ENCODE results near the gene KIAA1958.

KIAA1958 gene

DNA sequence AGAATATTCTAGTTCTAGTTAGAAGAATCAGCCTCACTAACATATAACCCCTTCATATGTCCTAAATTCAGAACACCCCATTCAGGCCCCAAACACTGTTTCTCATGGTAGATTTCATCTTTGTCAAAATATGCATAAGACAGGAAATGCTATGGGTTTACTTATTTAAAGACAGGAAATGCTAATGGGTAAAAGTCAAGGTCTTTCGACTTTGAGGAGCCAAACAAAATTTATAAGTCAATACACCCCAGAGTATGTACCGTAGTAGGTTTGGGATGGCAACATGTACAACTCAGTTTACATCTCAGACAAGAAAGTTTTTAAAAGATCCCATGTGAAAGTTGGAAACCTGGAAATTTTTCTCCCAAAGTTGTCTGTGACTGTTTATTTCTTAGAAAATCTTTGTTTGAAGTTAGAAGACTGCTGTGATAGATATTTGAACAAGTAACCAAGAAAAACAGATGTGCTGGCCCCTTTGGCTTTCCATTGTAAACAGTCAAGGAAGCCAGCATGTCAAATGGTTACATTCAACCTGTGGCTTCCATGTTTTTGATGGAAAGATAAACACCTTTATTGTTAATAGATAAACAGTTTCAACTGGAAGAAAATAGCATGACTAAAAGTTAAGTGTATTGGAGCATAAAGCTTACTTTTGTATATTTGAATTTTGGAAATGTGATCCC lies 129.1 kb downstream of the KIAA1958 start:
- Histone ChIP-seq H3K27ac (ENCODE audit: low read depth, low read length) (no peak overlapping the region), H3K4me1 (ENCODE audit: control insufficient read depth in 1 of 2, insufficient read depth in 2 of 2, low read length in 2 of 2) (no peaks in the 10 kb centered on the region), H3K9me3 (ENCODE audit: control insufficient read depth in 1 of 2, low read length in 2 of 2) (no peaks in the 10 kb centered on the region), H3K36me3 (ENCODE audit: control insufficient read depth in 1 of 2, insufficient read depth in 2 of 2, low read length in 2 of 2) (peaks cover 0 to 8% of the 10 kb centered on the region in 2 donors), H3K9ac (ENCODE audit: low read depth in 1 of 2, low read length in 2 of 2) (no peak overlapping the region), H3K27me3 (ENCODE audit: control insufficient read depth in 1 of 2, insufficient read depth in 2 of 2, low read length in 2 of 2) (no peaks in the 10 kb centered on the region), H3K4me3 (ENCODE audit: low read depth in 1 of 2, low read length in 2 of 2) (no peak overlapping the region)

- Histone ChIP-seq H3K27ac (ENCODE audit: low read depth, low read length) (no peak overlapping the region), H3K4me1 (ENCODE audit: control insufficient read depth in 1 of 2, insufficient read depth in 2 of 2, low read length in 2 of 2) (no peaks in the 10 kb centered on the region), H3K9ac (ENCODE audit: low read depth in 1 of 2, low read length in 2 of 2) (no peak overlapping the region), H3K27me3 (ENCODE audit: control insufficient read depth in 1 of 2, insufficient read depth in 2 of 2, low read length in 2 of 2) (no peaks in the 10 kb centered on the region), H3K9me3 (ENCODE audit: control insufficient read depth in 1 of 2, low read length in 2 of 2) (no peaks in the 10 kb centered on the region), H3K36me3 (ENCODE audit: control insufficient read depth in 1 of 2, insufficient read depth in 2 of 2, low read length in 2 of 2) (peaks cover 0 to 8% of the 10 kb centered on the region in 2 donors), H3K4me3 (ENCODE audit: low read depth in 1 of 2, low read length in 2 of 2) (no peak overlapping the region)
Observed at GRCh38 chr9:112617371-112617770, 130.7 kb downstream of the KIAA1958 start.

DNA sequence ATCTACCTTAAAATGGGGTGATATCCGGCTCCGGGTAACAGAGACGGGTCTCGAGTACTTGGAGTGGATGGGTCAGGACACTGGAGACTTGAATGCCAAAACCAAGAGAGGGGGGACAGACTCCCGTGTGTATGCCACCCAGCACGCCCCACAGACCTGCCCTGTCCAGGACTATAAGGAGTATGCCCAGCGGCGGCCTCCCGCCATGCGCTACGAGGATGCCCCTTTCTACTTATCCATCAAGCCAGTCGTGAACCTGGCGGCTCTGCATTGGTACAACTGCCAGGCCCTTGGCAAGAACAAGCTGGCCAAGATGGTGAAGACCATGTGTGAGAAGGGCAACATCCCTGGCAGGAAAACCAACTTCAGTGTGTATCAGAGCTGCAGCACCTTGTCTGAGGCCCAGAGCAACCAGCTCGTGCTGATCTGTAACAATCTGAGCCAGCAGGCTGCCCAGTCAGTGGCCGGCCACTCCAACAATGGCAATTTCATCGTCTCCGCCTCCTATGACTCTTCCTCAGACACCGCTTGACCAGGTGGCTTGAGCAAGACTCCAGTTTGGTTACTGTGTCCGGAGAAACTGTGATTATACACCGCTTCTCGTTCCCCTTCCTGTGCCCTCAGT lies 131.9 kb downstream of the KIAA1958 start:
- no peaks in the 10 kb centered on the region for H3K9me3 ChIP-seq (ENCODE audit: control insufficient read depth in 1 of 2, low read length in 2 of 2)
- no peak overlapping the region for H3K4me3 ChIP-seq (ENCODE audit: low read depth in 1 of 2, low read length in 2 of 2)
- peaks cover 0 to 8% of the 10 kb centered on the region in 2 donors for H3K36me3 ChIP-seq (ENCODE audit: control insufficient read depth in 1 of 2, insufficient read depth in 2 of 2, low read length in 2 of 2)
- H3K27me3 ChIP-seq (ENCODE audit: control insufficient read depth in 1 of 2, insufficient read depth in 2 of 2, low read length in 2 of 2), result no peaks in the 10 kb centered on the region
- no peak overlapping the region for H3K27ac ChIP-seq (ENCODE audit: low read depth, low read length)
- H3K4me1 ChIP-seq (ENCODE audit: control insufficient read depth in 1 of 2, insufficient read depth in 2 of 2, low read length in 2 of 2), result no peaks in the 10 kb centered on the region
- H3K9ac ChIP-seq (ENCODE audit: low read depth in 1 of 2, low read length in 2 of 2), result no peak overlapping the region

DNA sequence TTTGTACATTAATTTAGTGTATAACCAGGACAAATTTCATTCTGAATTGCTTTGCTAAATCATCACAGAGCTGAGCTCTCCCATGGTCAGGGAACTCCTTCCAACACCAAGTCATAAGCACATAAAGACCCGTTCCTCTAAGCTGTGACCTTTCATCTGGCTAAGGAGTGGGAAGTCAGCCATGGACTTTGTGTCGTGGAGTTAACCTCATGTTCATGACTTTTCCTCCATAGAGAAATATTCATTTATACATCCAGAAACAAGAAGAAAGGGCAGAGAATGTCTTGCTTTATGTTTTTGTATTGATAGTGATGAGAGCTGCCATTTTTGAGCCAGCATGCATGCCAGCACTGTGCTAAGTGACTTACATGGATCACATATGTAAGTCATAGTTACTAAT lies 133.8 kb downstream of the KIAA1958 start:
- Histone ChIP-seq H3K4me3 (ENCODE audit: low read depth in 1 of 2, low read length in 2 of 2) (no peak overlapping the region), H3K9ac (ENCODE audit: low read depth in 1 of 2, low read length in 2 of 2) (no peak overlapping the region), H3K4me1 (ENCODE audit: control insufficient read depth in 1 of 2, insufficient read depth in 2 of 2, low read length in 2 of 2) (no peaks in the 10 kb centered on the region), H3K27ac (ENCODE audit: low read depth, low read length) (no peak overlapping the region), H3K36me3 (ENCODE audit: control insufficient read depth in 1 of 2, insufficient read depth in 2 of 2, low read length in 2 of 2) (peaks cover 0 to 8% of the 10 kb centered on the region in 2 donors), H3K9me3 (ENCODE audit: control insufficient read depth in 1 of 2, low read length in 2 of 2) (no peaks in the 10 kb centered on the region), H3K27me3 (ENCODE audit: control insufficient read depth in 1 of 2, insufficient read depth in 2 of 2, low read length in 2 of 2) (no peaks in the 10 kb centered on the region)

DNA sequence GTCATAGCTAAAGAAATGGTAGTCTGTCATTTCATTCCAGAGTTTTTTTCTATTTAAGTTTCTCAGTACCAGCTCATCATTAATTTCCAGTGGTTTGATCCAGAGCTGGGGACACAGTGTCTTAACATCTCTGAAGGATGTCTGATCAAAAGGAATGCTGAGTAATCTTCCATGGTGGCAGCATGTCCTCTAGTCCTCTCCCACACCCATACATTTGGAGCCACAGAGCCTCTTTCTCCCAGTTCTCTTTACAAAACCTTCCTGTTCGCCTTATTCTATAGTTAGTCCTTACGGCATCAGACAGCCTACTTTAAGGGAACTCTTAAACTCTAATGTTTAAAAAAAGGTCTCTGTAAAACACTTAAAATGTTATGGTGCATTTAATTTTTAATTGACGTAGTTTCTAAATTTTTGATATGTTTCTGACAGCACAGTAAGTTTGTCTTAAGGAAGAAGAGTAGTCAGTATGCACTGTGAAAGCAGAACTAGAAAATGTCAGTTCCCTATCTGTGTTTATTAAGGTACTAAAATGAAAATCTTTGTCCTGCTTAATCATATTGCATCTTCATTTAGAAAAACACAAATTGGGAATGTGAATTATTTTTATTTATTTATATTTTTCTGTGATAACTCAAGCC lies 134.5 kb downstream of the KIAA1958 start:
- no peak overlapping the region for H3K27ac ChIP-seq (ENCODE audit: low read depth, low read length)
- no peaks in the 10 kb centered on the region for H3K4me1 ChIP-seq (ENCODE audit: control insufficient read depth in 1 of 2, insufficient read depth in 2 of 2, low read length in 2 of 2)
- H3K9ac ChIP-seq (ENCODE audit: low read depth in 1 of 2, low read length in 2 of 2), result no peak overlapping the region
- H3K9me3 ChIP-seq (ENCODE audit: control insufficient read depth in 1 of 2, low read length in 2 of 2), result no peaks in the 10 kb centered on the region
- no peak overlapping the region for H3K4me3 ChIP-seq (ENCODE audit: low read depth in 1 of 2, low read length in 2 of 2)
- H3K27me3 ChIP-seq (ENCODE audit: control insufficient read depth in 1 of 2, insufficient read depth in 2 of 2, low read length in 2 of 2), result no peaks in the 10 kb centered on the region
- H3K36me3 ChIP-seq (ENCODE audit: control insufficient read depth in 1 of 2, insufficient read depth in 2 of 2, low read length in 2 of 2), result peaks cover 0 to 8% of the 10 kb centered on the region in 2 donors

GRCh38 chr9:112623198-112623597 lies 136.6 kb downstream of the KIAA1958 start:
- no peak overlapping the region for H3K9ac ChIP-seq (ENCODE audit: low read depth in 1 of 2, low read length in 2 of 2)
- no peaks in the 10 kb centered on the region for H3K4me1 ChIP-seq (ENCODE audit: control insufficient read depth in 1 of 2, insufficient read depth in 2 of 2, low read length in 2 of 2)
- no peak overlapping the region for H3K4me3 ChIP-seq (ENCODE audit: low read depth in 1 of 2, low read length in 2 of 2)
- peaks cover 0 to 5% of the 10 kb centered on the region in 2 donors for H3K36me3 ChIP-seq (ENCODE audit: control insufficient read depth in 1 of 2, insufficient read depth in 2 of 2, low read length in 2 of 2)
- no peak overlapping the region for H3K27ac ChIP-seq (ENCODE audit: low read depth, low read length)
- H3K27me3 ChIP-seq (ENCODE audit: control insufficient read depth in 1 of 2, insufficient read depth in 2 of 2, low read length in 2 of 2), result no peaks in the 10 kb centered on the region
- H3K9me3 ChIP-seq (ENCODE audit: control insufficient read depth in 1 of 2, low read length in 2 of 2), result no peaks in the 10 kb centered on the region

GRCh38 chr9:112624711-112625707 lies 138.4 kb downstream of the KIAA1958 start:
- Histone ChIP-seq H3K9ac (ENCODE audit: low read depth in 1 of 2, low read length in 2 of 2) (no peak overlapping the region), H3K36me3 (ENCODE audit: control insufficient read depth in 1 of 2, insufficient read depth in 2 of 2, low read length in 2 of 2) (no peaks in the 10 kb centered on the region), H3K4me1 (ENCODE audit: control insufficient read depth in 1 of 2, insufficient read depth in 2 of 2, low read length in 2 of 2) (no peaks in the 10 kb centered on the region), H3K27ac (ENCODE audit: low read depth, low read length) (no peak overlapping the region), H3K9me3 (ENCODE audit: control insufficient read depth in 1 of 2, low read length in 2 of 2) (no peaks in the 10 kb centered on the region), H3K4me3 (ENCODE audit: low read depth in 1 of 2, low read length in 2 of 2) (no peak overlapping the region), H3K27me3 (ENCODE audit: control insufficient read depth in 1 of 2, insufficient read depth in 2 of 2, low read length in 2 of 2) (no peaks in the 10 kb centered on the region)

DNA sequence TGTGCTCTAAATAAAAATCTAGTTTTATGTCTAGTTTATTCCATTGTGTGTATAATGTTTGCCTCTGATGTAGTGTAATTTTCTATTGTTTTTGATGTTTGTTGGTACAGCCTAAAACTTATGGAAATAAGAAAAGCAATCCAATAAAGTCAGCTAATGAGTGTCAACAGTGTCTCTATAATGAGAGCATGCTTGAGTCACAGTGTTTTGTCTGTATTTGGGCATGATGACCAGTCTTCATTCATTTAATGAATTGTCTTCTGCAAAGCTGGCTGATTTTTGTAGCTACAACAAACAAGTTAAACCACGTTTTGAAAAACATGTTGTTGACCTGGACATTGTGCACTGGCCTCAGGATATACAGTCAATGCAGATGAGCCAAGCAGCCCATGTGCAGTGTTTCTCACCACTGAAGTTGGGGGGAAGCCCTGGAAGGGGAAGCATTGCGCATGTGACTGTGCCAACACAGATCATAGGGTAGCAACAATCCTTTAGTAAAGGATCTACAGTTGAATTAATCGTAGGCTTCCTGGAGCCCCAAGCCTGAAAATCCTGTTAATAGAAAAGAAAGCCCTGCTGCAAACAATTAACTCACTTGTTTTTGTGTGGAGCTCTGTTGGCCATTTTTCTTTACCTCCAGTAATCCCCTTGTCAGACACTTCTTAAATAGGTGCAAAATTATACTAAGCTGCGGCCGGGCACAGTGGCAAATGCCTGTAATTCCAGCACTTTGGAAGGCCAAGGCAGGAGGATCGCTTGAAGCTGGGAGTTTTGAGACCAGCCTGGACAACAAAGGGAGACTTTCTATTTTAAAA lies 143.3 kb downstream of the KIAA1958 start:
- no peaks in the 10 kb centered on the region for H3K27me3 ChIP-seq (ENCODE audit: control insufficient read depth in 1 of 2, insufficient read depth in 2 of 2, low read length in 2 of 2)
- no peaks in the 10 kb centered on the region for H3K9me3 ChIP-seq (ENCODE audit: control insufficient read depth in 1 of 2, low read length in 2 of 2)
- no peak overlapping the region for H3K9ac ChIP-seq (ENCODE audit: low read depth in 1 of 2, low read length in 2 of 2)
- H3K27ac ChIP-seq (ENCODE audit: low read depth, low read length), result no peak overlapping the region
- H3K4me1 ChIP-seq (ENCODE audit: control insufficient read depth in 1 of 2, insufficient read depth in 2 of 2, low read length in 2 of 2), result no peaks in the 10 kb centered on the region
- H3K36me3 ChIP-seq (ENCODE audit: control insufficient read depth in 1 of 2, insufficient read depth in 2 of 2, low read length in 2 of 2), result no peaks in the 10 kb centered on the region
- H3K4me3 ChIP-seq (ENCODE audit: low read depth in 1 of 2, low read length in 2 of 2), result no peak overlapping the region

DNA sequence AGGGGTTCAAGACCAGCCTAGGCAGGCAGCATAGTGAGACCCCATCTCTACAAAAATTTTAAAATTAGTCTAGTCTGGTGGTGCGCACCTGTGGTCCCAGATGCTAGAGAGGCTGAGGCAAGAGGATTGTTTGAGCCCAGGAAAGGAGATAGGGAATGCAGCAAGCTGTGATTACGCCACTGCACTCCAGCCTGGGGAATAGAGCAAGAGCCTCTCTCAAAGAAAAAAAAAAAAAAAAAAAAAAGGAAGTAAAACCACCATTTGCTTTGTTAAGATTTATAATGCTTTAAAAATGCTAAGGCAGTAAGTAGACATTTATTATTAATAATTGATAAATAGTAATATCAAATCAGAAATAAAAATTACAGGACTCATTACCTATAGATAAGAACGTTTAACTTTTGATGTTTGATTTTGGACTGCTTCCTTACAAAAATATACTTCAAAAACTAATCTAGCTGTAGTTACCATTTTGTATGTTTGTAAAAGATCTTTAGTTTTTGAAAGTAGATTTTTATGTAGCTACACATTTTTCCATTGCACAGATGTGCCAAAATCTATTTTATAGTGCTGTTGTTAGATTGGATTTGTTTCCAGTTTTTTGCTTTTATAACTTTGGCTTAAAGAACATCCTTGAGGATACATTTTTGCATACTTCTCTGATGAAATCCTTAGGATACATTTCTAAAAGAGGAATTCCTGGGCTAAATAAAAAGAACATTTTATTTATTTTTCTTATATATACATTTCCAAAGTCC lies 144.9 kb downstream of the KIAA1958 start:
- Histone ChIP-seq H3K4me1 (ENCODE audit: control insufficient read depth in 1 of 2, insufficient read depth in 2 of 2, low read length in 2 of 2) (no peaks in the 10 kb centered on the region), H3K9ac (ENCODE audit: low read depth in 1 of 2, low read length in 2 of 2) (no peak overlapping the region), H3K27ac (ENCODE audit: low read depth, low read length) (no peak overlapping the region), H3K4me3 (ENCODE audit: low read depth in 1 of 2, low read length in 2 of 2) (no peak overlapping the region), H3K9me3 (ENCODE audit: control insufficient read depth in 1 of 2, low read length in 2 of 2) (no peaks in the 10 kb centered on the region), H3K36me3 (ENCODE audit: control insufficient read depth in 1 of 2, insufficient read depth in 2 of 2, low read length in 2 of 2) (no peaks in the 10 kb centered on the region), H3K27me3 (ENCODE audit: control insufficient read depth in 1 of 2, insufficient read depth in 2 of 2, low read length in 2 of 2) (no peaks in the 10 kb centered on the region)
